Activated CD8-positive, alpha-beta memory T cell treated with anti-CD3 and anti-CD28 coated beads, Interleukin-2, amount 50 U/mL, for 24 hours (primary cell): Measurements from ENCODE around the gene CHST3.
"Not testable (repeated sequence)": the region's sequence is repeated elsewhere in the genome, so short reads cannot be mapped to it uniquely, and the experiment has no call there.

Experiments
- DNase-seq: peaks from one replicate; pipeline ENCODE4 v3.0.0-alpha.2; 2020; ENCODE audit errors: extremely low read depth

The CHST3 gene

DNA sequence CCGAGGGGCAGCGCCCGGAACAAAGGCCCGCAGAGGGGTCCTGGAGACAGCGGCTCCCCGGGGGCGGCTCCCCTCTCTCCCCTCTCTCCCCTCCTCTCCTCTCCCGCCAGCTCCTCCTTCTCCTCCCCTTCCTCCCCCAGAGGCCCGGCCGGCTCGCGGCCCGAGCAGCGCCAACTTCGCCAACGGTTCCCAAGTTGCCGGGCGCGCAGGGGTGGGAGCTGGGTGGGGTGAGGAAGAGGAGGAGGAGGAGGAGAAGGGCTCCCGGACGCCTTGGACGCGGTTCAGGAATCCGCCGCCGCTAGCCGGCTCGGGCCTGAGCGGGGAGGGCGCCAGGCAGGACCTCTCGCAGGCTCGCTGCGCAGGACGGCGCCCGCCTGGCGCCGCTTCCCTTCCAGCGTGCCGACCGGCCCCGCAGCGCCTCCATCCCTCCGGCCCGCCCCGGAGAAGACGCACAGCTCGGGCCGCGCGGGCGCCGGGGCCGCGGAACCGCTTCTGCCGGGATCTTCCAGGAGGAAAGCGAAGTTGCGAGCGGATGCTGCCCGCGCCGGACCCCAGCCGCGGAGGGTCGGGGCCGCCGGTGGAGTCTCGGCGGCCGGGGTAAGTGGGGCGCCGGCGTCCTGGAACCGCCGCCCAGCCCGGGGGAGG, at the start of gene CHST3:
Gene CHST3, plus strand, starts transcription at position 298 of the 645 bp plus-strand sequence. CDS start 41,448 bp downstream, outside the sequence.
- DNase-seq, result no peak

- no peak for DNase-seq
These were observed 47.4 kb upstream of the CHST3 start for GRCh38 chr10:71916827-71917226.

DNA sequence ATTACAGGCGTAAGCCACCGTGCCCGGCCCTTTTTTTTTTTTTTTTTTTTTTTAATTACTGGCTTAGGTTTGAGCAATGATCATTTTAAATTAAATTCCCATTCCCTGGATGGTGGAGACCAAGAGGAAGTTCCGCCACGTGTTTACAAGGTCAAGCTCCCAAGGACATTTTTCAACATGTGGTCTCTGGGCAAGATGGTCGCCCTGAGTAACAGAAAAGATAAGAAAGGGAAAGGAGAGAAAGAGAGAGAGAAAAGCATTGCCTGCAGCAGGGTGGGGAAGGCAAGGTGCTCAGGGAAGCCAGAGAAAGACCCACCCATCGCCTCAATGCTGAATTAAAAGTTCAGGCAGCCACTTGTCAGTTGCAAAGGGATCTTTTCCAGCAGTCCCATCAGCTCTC, 45.2 kb upstream of the CHST3 start:
- no peak for DNase-seq

DNA sequence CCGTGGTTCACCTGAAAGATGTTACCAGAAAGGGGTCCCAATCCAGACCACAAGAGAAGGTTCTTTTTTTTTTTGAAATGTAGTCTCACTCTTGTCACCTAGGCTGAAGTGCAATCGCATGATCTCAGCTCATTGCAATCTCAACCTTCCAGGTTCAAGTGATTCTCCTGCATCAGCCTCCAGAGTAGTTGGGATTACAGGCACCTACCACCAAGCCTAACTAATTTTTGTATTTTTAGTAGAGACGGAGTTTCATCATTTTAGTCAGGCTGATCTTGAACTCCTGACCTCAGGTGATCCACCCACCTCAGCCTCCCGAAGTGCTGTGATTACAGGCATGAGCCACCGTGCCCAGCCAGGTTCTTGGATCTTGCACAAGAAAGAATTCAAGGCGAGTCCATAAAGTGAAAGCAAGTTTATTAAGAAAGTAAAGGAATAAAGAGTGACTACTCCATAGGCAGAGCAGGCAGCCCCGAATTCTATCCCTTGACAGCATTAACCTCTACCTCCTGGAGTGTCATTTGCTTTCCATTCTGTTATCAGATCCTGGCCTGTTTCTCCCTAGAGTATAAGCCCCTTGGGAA, 44.1 kb upstream of the CHST3 start:
- not testable (repeated sequence) for DNase-seq

DNA sequence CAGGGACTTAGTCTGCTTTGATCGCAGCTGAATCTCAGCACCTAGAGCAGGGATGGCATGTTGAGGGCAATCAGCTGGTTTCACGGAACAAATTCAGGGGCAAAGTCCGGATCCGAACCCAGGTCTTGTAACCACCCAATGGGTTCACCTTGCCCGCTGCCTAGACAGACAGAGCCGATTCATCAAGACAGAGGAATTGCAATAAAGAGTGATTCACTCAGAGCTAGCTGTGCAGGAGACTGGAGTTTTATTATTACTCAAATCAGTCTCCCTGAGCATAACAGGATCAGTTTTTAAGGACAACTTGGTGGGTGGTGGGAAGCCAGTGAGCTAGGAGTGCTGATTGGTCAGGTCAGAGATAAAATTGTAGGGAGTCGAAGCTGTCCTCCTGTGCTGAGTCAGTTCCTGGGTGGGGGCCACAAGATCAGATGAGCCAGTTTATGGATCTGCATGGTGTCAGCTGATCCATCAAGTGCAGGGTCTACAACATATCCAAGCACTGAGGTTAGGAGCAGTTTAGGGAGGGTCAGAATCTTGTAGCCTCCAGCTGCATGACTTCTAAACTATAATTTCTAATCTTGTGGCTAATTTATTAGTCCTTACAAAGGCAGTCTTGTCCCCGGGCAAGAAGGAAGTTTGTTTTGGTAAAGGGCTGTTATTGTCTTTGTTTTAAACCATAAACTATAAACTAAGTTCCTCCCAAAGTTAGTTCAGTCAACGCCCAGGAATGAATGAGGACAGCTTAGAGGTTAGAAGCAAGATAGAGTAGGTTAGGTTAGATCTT, 43.5 kb upstream of the CHST3 start:
- DNase-seq, result no peak

DNA sequence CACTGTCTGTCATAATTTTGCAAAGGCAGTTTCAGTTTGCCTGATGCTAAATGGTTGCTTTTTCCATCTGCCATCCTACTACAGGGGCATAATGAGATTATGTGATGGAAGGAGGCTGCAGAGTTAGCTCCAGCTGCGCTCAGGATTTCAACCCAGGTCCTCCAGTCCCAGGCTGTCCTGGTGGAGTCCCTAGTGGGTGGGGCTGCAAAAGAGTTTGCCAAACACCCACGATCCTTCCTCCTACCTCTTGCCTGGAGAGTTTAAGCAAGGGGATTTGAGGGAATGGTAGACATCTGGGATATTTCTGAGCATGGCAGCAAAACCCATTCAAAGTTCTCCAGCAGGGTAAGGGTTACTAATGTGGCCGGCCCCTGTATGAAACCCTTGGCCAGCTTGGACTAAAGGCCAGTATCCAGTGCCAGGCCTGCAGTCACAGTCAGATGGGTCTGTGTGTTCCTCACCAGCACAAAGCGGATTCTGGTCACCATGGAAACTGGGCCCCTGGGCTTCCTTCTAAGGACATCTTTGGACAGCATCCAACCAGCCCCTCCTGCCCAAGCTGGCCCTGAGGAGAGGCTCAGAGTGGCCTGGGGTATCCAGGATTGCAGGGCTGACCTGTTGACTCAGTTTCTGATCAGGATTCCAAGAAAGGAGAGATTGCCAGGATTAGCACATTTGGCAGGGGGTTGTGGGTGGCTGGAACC, 42.7 kb upstream of the CHST3 start:
- no peak for DNase-seq

- no peak for DNase-seq
These were observed 41.0 kb upstream of the CHST3 start for GRCh38 chr10:71923138-71923692.

DNA sequence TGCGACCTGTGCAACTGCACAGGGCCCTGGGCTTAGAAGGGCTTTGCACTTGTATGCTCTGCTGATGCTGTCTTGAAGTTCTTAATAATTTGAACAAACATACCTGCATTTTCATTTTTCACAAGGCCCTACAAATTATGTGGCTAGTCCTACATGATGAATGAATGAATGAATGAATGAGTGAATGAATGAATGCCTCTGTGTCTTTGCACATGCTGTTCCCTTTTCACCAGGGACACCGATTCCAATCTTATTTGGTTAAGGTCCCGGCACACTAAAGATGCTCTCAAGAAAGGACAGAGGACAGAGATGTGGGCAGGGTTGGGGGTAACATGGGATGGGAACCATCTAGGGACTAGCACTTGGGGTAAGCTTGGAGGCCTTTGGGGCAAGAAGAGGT, 39.4 kb upstream of the CHST3 start:
- no peak for DNase-seq

GRCh38 chr10:71927159-71927558, 37.0 kb upstream of the CHST3 start:
- no peak for DNase-seq

- DNase-seq, result no peak
These were observed 36.2 kb upstream of the CHST3 start for GRCh38 chr10:71927776-71928592.

DNA sequence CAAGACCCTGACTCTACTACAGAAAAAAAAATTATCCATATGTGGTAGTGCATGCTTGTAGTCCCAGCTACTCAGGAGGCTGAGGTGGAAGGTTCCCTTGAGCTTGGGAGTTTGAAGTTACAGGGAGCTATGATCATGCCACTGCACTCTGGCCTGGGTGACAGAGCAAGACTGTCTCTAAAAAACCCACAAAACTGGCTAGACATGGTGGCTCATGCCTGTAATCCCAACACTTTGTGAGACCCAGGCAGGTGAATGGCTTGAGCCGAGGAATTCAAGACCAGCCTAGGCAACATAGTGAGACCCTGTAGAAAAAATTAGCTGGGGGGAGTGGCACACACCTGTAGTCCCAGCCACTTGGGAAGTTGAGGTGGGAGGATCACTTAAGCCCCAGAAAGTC, 32.9 kb upstream of the CHST3 start:
- DNase-seq, result no peak

GRCh38 chr10:71933651-71934050, 30.5 kb upstream of the CHST3 start:
- peak; percentile 29 for DNase-seq

GRCh38 chr10:71938211-71938610, 26.0 kb upstream of the CHST3 start:
- no peak for DNase-seq

GRCh38 chr10:71939304-71939703, 24.9 kb upstream of the CHST3 start:
- no peak for DNase-seq

DNA sequence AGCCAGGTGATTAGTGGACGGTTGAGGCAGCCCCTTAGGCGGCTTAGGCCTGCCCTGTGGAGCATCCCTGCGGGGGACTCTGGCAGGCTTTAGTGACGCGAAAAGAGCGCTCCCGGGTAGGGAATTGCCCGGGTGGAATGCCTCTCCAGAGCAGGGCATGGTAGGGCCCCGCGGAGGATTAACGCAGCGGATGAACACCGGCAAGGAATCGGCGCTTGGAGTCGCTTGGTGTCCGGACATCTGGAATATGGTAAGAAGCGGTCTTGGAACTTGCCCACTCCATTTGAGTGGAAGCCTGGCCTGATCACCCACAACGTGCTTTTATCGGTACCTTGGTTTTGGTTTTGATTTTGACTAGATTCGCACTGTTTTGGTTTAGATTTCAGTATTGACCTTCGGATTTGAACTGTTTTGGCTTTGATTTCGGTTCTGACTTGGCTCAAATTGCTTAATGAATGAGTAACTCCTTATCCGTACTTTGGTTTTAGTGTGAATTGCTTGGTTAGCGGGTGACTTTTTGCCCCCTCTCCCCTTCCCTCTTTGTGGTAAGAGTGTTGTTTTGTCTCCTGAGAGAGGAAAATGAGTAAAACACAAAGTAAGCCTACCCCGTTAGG, 24.2 kb upstream of the CHST3 start:
- DNase-seq, result no peak

GRCh38 chr10:71940752-71941151, 23.4 kb upstream of the CHST3 start:
- DNase-seq, result no peak

DNA sequence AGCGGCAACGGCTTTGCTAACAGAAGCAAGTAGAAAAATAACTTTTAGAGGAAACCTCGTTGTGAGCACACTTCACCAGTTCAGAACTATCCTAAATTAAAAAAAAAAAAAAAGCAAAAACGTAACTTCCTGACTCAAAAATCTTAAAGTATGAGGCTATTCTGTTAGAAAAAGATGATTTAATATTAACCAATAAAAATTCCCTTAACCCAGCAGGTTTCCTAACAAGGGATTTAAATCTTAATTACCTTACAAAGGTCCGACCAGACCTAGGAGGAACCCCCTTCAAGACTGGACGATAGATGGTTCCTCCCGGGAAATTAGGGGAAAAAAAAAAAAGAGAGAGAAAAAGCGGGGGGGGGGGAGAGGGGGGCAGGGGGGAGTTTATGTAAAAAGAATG, 22.9 kb upstream of the CHST3 start:
- DNase-seq, result no peak

- no peak for DNase-seq
These were observed 18.2 kb upstream of the CHST3 start for GRCh38 chr10:71945819-71946474.

DNA sequence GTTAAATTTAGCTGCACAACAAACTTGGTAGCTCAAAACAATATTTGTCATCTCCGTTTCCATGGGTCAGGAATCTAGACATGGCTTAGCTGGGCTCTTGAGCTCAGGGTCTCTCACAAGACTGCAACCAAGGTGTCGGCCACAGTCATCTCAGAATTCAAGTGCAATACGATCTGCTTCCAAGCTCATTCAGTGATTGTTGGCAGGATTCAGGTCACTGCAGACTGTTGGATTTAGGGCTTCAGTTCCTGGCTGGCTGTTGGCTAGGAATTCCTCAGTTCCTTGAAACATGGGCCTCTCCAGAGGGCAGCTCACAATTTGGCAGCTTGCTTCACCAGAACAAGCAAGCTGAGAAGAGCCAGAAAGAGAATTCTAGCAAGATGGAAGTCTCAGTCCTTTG, 17.5 kb upstream of the CHST3 start:
- no peak for DNase-seq

- no peak for DNase-seq
These were observed 15.6 kb upstream of the CHST3 start for GRCh38 chr10:71948496-71949067.
